HG02678 (cell line): Measurements from ENCODE around the gene KRTAP1-5.
"Not testable (repeated sequence)": the region's sequence is repeated elsewhere in the genome, so short reads cannot be mapped to it uniquely, and the experiment has no call there.

Experiments used
- ATAC-seq: cut with Tn5 transposase; IDR thresholded peaks from one replicate; pipeline ENCODE4 v1.9.1; 2021; ENCODE audit warnings: mild to moderate bottlenecking, moderate library complexity; ENCODE audit not compliant: unreplicated experiment

KRTAP1-5 gene

GRCh38 chr17:41009301-41009760, 17.7 kb downstream of the KRTAP1-5 start:
- no peak for ATAC-seq

- ATAC-seq = no peak
Measured at GRCh38 chr17:41008811-41009210, 18.2 kb downstream of the KRTAP1-5 start, which contains the start of gene KRTAP3-1. Gene KRTAP3-1 (minus strand): TSS chr17:41009128. CDS start chr17:41009074, 54 bp downstream.

GRCh38 chr17:41004397-41004796, 22.6 kb downstream of the KRTAP1-5 start:
- no peak for ATAC-seq

GRCh38 chr17:41003926-41004325, 23.1 kb downstream of the KRTAP1-5 start:
- ATAC-seq = no peak

- ATAC-seq = no peak
Measured at GRCh38 chr17:41002814-41003213, 24.2 kb downstream of the KRTAP1-5 start.

- no peak for ATAC-seq
Measured at GRCh38 chr17:41001795-41002194, 25.2 kb downstream of the KRTAP1-5 start.

- not testable (repeated sequence) for ATAC-seq
Measured at GRCh38 chr17:40999563-40999962, 27.4 kb downstream of the KRTAP1-5 start, which contains the start of gene KRTAP3-2. Gene KRTAP3-2 (minus strand): TSS chr17:40999906. CDS start chr17:40999853, 53 bp downstream.

GRCh38 chr17:40997361-40997760, 29.6 kb downstream of the KRTAP1-5 start:
- no peak for ATAC-seq

- no peak for ATAC-seq
Measured at GRCh38 chr17:40996829-40997228, 30.2 kb downstream of the KRTAP1-5 start.

- no peak for ATAC-seq
Measured at GRCh38 chr17:40995116-40995515, 31.9 kb downstream of the KRTAP1-5 start.

- no peak for ATAC-seq
Measured at GRCh38 chr17:40993839-40994238, 33.2 kb downstream of the KRTAP1-5 start, which contains the start of gene KRTAP3-3. Gene KRTAP3-3 (minus strand): TSS chr17:40994164. CDS start chr17:40994097, 67 bp downstream.

- no peak for ATAC-seq
Measured at GRCh38 chr17:40993084-40993483, 33.9 kb downstream of the KRTAP1-5 start.

- ATAC-seq = no peak
Measured at GRCh38 chr17:40992666-40993065, 34.3 kb downstream of the KRTAP1-5 start.

- no peak for ATAC-seq
Measured at GRCh38 chr17:40986920-40987319, 40.1 kb downstream of the KRTAP1-5 start.

GRCh38 chr17:40984226-40984625, 42.8 kb downstream of the KRTAP1-5 start, which contains the start of gene KRT40:
Gene KRT40 (minus strand): TSS chr17:40984326. CDS start chr17:40984273, 53 bp downstream.
- ATAC-seq = no peak

GRCh38 chr17:40981115-40981514, 45.9 kb downstream of the KRTAP1-5 start:
- ATAC-seq = no peak

GRCh38 chr17:40980596-40980995, 46.4 kb downstream of the KRTAP1-5 start:
- ATAC-seq = no peak

GRCh38 chr17:40980117-40980516, 46.9 kb downstream of the KRTAP1-5 start:
- ATAC-seq = no peak

- no peak for ATAC-seq
Measured at GRCh38 chr17:40978575-40979151, 48.3 kb downstream of the KRTAP1-5 start.
